Stimulated activated CD8-positive, alpha-beta memory T cell treated with anti-CD3 and anti-CD28 coated beads, Interleukin-2, amount 100 ng/mL, for 1 hour (primary cell): ENCODE data around the gene DHRS12.

Experiments used
- DNase-seq, 2 donors: peaks; one replicate each; pipeline ENCODE4 v3.0.0-alpha.2; 2020; ENCODE audit warnings: low read depth in 2 of 2

The DHRS12 gene

DNA sequence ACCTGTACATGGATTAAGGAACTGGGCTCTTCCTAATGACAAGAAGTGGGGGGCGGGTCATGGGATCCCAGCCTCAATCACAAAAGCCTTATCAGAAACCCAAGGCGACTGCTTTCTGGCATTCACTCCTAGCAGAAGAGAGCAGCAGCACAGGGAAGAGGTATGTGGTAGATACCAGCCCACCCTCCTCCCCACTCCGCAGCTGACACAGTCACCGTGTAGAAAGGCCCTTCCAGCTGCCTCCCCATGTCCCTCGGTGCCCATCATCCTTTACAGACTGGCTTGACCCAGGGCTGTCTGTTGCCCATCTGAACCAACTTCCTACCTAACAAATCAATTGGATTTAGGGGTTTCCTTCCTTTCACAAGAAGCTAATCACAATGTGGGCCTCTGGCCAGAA, 3.1 kb upstream of the DHRS12 start:
- DNase-seq: no peak

DNA sequence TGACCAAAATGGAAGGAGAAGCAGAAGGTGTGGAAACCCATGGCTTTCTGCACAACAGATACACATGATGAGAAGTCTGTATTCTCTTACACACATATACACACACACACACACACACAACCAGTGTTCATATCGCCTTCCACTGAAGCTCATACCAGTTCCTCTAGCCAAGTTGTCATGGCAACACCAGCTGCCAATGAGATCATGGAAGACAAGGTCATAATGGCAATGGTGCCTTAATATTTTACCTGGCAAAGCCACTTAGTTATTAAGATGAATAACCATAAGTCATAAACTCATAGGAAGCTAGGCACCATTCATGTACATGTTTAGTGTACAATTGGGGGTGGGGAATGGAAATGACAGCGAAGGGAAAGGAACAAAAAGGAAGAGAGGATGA, 2.6 kb upstream of the DHRS12 start:
- no peak for DNase-seq

DNA sequence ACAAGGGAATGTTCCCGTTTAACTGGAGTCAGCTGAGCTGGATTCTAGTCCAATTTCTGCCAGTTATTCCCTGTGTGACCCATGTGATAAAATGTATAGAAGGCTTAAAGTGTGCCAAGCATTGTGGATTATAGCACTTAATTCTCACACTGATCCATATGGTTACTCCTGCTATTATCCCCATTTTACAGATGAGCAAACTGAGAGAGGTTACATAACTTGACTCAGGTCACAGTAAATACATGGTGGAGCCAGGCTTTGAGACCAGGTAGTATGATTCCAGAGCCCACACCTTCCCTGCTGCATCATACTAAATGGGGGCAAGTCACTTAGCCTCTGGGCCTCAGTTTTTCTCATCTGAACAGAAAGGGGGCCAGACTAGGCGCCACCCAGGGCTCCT, 2.0 kb upstream of the DHRS12 start:
- no peak for DNase-seq

DNA sequence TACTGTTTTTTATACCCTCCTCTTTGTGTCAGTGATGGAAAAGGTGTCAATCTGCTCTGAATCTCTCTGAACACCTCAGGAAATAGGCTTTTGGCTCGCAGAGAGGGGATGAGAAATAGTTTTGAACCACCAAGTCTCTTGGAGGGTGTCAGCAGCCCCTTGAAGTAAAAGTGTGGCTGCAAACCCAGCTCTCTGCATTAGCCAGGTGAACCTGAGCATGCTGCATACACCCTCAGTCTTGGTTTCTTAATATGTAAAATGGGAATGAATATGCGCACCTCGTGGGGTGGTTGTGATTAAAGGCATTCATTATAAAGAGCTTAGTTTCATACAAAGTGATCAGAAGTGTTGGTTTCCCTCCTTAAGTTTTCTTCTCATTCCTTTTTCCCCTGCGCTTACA, 1.4 kb upstream of the DHRS12 start:
- DNase-seq: no peak

DNA sequence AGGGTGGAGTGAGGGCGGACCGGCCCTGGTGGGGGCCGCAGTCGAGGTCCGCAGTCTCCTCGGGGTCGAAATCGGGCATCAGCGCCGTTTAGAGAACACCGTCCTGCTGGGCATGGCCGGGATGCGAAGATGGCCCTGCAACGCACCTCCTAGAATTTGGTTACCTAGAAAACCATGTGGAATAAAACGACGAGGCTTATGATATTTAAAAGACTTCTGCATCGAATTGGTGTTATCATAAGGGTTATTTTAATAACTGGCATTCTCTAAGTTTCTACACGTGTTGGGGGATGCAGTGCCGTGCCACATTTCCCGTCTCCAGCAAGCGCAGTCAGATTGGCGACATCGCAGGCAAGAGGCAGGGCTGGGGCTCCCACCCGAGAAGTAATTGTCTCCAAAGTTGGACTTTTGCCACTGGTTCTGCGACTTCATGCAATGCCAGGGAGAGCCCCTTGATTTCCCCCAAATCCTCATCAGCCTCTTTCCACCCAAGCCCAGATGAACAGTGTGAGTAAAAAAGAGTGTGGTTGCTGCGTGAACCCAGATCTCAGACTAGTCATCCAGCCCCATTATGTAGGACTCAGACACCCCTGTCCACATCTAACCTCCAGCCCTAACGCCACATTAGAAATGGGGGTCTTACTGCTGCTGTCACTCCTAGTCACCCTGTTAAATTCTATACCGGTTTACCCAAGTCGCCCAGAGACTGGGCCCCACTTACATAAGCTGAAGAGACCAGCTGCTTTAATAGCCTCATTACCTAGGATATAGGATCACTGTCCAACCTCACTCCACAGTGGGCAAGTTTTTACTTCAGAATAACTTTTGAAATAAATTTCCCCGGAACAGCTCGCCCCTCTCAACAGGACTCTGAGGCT, 571 bp upstream of the DHRS12 start:
- DNase-seq: no peak

DNA sequence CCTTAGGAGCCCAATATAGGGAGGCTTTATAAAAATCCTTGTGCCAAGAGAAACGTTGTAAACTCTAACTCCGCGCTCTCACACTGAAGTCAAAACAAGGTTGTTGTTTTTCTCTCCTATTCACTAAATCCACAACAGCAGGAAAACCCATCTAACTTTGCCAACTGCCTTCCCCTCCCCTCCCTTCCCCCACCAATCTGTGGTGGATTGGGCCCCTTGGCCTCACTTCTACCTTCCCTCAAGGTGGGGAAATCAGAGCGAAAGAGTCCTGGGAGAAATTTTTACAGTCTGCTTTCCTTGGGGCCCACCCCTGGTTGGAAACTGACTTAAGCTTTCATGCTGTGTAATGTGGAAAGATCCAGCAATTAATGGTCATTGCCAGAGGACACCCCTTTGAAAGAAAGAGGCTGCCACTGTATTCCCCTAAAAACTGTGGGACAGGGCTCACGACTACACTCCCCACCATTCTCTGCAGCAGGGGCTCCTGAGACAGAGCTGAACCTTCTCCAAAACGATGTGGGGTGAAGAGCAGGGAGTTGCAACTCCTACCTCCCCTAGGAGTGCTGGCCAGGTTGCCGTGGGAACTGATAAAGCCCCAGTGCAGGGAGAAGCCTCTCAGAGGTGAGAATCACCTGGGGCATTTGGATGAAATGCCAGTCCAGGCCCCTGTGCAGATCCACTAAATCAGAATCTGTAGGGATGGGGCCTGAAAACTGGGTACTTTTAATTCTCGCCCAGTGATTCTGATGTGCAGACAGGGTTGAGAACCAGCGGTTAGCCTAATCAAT, 1.1 kb downstream of the DHRS12 start:
- DNase-seq: no peak

DNA sequence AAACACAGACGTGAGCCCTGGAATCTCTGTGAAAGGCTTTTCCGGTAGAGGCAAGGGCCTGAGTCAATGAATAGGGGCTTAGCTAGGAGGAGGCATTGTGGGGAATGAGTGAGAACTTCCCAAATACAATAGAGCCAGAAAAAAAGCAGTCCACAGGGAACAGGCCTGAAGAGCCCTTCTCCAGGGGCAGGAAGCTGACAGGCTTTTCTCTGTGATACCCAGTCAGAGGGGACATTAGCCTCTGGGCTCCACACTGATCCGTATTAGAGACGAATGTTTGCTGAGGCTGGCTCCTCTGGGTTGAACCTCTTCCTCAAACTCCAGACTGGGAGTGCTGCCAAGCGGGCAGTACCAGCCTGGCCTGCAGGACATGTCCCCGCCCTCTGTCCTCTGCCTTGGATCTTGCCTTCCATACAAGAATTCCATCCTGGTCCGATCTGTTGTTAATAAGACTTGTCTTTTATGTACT, 2.3 kb downstream of the DHRS12 start:
- DNase-seq: no peak

DNA sequence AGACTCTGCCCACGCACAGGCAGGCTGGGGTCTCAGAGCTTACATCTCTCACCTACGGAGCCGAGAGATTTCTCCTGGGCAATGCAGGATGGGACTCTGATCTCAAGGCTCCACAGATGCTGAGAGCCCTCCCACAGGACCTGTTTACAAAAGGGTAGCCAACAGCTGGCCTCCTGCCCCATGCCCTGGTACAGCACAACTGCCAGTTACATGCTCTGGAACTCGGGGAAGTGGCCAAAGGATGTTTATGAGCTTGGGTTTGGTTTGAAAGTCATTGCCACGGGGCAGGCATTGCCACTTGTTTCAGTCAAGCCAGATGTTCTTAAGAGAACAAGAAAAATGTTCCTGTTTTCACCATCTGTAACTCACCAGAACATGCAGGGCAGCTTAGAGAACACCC, 3.5 kb downstream of the DHRS12 start:
- no peak for DNase-seq

DNA sequence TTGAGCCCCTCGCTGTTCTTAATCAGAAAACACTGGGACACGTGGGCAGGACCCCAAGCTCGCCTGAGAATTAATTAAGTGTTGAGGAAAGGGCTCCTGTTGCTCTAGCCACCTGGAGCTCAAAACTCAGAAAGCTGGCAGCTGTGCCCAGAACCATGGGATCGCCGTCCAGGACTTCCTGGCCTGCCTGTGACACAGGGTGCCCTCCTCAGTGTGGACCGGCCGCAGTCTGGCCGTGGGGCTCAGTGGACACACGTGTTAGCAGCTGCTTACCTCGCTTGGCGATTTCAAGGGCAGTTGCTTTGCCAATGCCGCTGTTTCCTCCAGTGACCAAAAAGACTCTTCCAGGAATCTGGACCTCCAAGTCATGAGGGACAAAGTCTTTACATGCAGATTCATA, 4.7 kb downstream of the DHRS12 start:
- no peak for DNase-seq

DNA sequence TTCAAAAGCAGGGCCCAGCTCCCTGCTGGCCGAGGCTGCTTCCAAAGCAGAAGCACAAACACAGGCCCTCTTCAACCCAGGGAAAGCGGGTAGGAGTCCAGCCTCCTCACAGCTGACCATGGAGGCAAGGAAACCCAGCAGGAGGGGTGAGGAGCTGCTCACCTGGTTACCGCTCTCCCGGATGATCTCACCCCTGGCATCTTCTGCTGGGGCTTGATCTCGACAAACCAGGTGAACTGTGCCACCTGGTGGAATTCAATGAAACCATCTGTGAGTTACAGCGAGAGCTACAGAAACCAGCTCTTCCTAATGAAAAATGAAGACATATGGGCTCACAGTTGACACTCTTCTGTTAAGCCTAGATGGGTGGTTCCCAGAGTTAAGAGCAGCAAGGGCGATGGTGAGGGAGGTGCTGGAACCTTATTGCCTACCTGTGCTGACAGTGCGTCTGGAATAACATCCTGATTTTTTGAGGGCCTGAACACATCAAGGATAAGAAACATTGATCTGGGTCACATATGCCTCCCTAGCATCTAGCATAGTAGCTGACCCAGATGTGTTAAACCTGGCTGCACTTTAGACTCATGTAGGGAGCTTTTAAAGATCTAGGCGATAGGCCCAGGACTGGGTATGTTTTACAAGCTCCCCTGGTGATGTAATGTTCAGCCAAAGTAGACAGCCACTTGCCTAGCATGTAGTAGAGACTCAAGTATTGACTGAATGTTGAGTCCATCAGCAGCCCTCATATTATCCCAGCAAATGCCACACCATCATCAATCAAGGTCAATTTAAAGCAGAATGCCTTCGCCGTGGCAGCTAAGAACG, 6.1 kb downstream of the DHRS12 start:
- no peak for DNase-seq

DNA sequence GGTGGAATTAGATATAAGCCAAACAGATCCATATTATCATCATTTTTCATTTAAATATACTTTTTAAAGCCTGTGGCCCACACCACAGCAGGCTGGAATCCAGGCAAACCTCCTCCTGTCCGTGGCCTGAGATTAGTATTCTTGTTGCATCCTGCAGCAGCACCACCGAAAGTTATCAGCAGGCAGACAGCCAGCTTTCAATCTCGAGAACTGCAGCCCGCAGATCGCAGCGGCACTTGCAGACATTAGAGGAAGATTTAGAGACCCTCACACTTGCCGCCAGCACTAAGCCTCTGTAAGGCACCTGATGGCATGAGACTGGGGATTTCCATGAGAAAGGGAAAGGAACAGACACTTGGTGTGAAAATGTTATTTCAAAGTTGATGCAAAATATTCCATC, 7.4 kb downstream of the DHRS12 start:
- no peak for DNase-seq

DNA sequence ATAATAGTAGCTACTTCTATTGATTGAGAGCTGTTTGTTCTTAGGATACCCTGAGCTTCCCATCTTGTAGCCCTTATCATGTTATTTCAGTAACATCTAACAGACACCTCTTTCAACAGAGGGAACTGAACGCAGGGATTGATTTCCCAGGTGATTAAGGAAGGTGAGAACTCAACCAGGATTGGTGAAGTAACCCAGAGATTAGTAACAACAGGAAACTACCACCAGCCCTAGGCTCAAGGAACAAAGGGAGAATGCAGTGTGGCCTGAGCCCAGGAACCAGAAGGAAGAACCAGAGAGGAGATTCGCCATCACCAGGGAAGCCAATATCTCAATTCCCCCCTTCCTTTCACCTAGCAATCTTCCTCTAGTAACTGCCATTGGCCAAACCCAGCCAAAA, 8.5 kb downstream of the DHRS12 start:
- DNase-seq: no peak

DNA sequence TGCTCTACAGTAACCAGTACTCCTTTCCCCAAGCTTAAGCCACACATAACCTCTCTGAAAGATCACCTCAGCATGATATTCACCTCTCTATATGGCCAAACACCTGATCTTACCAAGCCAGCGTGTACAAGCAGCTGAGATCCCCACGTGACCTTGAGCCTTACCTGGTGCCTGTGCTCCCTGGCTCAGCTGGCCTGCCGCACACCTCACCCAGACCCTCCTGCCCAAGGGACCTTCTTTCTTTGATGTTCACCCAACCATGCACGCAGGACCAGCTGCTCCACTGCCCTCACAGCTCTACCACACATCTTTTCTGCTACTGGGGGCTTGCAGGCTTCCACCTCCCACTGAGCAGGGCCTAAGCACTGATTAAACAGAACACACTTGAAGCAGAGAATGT, 9.0 kb downstream of the DHRS12 start:
- DNase-seq: no peak

DNA sequence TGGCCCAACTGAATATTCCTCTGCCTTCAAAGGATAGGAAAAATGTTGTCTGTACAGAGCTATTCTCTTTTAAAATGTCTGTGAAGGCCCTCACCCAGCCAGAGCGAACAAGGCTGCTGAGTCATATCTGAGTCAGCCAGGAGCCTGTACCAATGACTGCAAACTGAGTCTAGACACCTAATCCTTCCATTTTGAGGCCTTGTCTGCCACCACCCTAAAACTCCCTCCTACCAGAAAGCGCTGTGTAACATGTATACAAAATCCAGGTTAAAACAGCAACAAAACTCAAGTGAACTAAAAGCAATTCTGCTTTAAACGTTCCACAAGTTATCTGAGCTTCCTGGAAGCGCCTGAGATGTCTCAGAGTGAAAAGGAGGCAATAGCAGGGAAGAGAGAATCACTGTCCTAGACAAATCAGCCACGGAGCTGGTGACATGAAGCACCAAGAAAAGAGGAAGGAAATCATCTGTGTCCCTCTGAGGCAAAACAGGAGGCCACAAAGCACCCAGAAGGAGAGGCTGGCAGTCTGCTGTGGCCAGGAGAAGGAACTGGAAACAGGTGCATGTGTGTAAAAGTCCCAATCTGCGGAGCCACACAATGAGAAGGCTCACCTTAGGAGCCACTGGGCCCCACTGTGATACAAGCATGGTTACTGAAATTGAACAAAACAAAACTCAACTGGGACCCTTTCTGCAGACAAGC, 10.2 kb downstream of the DHRS12 start:
- no peak for DNase-seq

DNA sequence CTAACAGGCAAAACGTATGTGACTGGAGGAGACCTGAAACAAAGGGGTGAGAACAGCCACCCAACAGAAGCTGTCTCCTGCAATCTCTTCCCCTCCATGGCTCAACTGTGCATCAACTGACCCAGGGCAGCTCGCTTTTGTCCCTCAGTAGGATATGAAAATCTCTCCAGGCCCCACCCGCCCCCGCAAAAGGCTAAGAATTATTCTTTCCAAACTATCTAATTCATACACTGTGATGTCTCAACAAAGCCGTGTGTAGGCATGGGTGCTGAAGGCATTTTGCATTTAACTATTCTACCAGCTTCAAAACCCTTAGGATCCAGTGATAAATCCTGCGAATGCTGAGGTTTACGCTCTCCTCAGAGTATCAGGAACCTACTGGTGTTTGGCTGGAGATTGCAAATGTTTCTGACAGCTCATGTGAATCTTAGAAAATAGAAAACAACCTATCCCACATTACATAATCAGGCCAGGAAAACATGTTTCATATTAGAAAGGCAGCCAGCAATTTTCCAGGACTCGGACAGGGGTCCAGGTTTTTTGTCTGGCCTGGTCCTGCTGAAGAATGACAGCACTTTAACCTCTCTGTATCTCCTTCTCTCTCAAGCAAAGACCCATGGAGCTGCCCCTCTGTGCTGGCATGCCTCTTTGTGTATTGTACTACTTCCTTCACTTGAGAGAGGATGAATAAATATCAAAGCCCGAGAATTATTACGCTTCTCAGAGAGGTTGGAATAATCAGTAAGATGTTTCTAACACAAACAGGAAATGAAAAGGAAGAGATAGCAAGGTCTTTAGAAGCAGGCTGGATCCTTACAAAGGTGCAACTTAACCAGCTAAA, 17.3 kb downstream of the DHRS12 start:
- no peak for DNase-seq

DNA sequence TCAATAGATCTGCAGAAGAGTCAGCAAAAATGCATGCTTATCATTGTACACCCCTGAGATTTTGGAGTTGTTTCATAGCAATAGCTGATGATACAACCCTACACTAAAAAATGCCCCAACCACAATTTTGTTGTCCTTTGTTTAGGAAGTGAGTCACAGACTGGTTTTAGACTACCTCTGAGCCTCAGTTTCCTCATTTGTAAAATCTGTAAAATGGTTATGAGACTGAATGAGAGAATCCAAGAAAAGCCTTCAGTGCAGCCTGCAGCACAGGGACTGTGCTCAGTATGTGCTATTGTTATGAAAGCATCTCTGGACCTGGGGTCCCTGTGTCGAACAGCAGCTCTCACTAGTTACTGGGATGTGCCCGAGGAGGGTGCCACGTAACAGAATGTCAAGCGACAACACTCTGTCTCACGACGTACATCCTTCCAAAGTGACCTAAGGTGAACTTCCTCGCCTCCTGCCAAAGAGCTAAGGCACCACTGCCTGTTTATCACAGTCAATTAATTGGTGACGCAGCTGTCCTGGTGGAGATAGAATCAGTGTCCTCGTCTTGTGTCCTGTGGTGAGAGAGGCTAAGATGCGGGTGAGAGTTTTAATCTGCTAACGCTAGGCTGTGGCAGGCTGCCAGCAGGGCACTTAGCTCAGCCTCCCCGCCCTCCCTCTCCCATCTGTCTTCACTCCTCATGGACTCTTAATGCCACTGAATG, 18.1 kb downstream of the DHRS12 start:
- no peak for DNase-seq

DNA sequence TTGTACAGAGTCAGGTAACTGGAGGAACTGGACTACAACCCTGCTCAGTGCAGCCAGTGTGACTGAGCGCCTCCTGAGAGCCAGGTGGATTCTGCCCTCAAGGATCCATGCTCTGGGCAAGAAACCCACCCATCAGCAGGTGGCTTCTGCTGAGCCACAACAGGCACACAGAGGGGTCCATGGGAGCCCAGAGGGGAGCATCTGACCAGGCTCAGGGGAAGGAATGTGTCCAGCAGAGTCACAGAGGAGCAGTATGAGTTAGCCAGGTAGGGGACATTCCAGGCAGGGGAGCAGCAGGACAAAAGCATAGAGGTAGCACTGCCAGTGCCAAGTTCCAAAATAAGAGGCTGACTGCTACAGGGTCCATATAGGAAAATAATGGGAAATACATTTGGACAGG, 19.9 kb downstream of the DHRS12 start:
- no peak for DNase-seq

DNA sequence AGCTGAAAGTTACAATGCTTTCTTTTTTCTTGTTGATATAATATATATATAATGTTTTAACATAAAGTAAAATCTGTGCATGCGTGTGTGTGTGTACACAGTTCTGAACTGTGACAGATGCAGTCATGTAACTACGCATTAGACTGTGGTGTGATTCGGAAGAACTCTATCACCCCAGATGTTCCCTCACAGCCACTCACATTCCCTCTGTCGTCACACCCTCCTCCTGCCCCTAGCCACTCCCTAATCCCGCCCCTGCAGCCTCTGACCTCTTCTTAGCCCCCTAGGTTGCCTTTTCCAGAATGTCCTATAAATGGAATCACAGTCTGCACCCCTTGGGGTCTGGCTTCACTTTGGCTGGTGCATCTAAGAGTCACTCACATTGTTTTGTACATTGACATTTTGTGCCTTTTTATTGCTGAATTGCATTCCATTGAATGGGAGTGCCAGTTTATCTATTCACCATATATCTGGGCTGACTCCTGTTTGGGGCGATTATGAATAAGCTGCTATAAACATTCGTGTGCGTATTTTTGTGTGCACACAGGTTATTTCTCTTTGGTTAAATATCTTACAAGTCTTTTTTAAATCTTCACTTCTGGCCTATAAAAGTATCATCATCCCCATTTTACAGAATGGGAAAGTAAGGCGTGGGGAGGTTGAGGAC, 20.4 kb downstream of the DHRS12 start:
- DNase-seq: no peak

DNA sequence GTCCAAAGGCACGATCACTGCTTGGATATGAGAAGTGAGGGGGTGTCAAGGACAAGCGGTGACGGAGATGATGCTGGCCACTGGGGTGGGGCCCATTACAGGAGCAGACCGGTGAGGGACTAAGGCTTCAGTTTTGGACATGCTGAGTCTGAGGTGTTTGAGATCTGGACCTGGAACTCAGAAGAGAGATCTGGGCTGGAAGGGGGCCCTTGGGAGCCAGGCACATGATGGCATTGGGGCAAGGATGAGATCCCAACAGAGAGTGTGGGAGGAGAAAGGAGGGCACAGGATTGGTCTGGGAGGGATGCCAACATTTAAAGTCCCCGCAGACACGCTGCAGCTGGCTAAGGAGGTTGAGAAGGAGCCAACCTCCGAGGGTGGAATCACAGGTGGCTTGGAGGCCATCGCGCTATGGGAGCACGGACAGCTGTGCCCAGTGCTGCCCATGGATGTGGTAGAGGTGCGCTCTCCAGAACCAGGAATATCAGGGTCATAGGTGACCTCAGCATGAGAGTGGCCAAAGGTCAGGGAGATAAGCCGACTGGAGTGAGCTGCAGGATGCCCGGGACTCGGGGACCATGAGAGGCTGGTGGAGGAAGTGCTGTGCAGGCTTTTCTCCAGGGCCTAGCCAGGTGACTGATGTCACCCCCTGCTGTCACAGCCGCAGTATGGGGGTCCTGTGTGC, 21.8 kb downstream of the DHRS12 start:
- DNase-seq: no peak
